Heart left ventricle (tissue), 16 donors: ENCODE data around the gene MOGAT1. TPM values are rescaled to one million over a fixed set of nuclear protein-coding genes. Genes with fewer than 3 reads are reported as not detected.

Experiments used
- ATAC-seq, 4 donors: fragments of 200-7000 bp; cut with Tn5 transposase; one replicate each; pipeline ENCODE4 v1.9.1; 2020 to 2022; ENCODE audit warnings: moderate library complexity in 4 of 4, mild to moderate bottlenecking in 3 of 4, moderate number of reproducible peaks in 1 of 4
- DNase-seq, 5 donors: peaks; one replicate each; pipeline ENCODE4 v3.0.0-alpha.2; 2020
- H3K27ac ChIP-seq, 12 donors: fragments of 200-600 bp; sonication (generic) in 4 of 12; one replicate each; pipeline versions ENCODE4 v1.5.0 to v1.8.0; 2016 to 2022; ENCODE audit warnings: mild to moderate bottlenecking in 2 of 12
- H3K27me3 ChIP-seq, 9 donors: fragments of 200-600 bp; sonication (generic) in 2 of 9; one replicate each; pipeline versions ENCODE4 v1.5.1 to v1.8.0; 2016 to 2022; ENCODE audit warnings: mild to moderate bottlenecking in 3 of 9
- H3K36me3 ChIP-seq, 9 donors: fragments of 200-600 bp; sonication (generic) in 2 of 9; one replicate each; pipeline versions ENCODE4 v1.5.0 to v1.8.0; 2018 to 2022; ENCODE audit warnings: mild to moderate bottlenecking in 2 of 9
- H3K4me1 ChIP-seq, 12 donors: fragments of 200-600 bp; sonication (generic) in 4 of 12; one replicate each; pipeline versions ENCODE4 v1.5.0 to v1.8.0; 2016 to 2022; ENCODE audit warnings: mild to moderate bottlenecking in 3 of 12
- H3K4me3 ChIP-seq, 12 donors: fragments of 200-600 bp; sonication (generic) in 4 of 12; one replicate each; pipeline versions ENCODE4 v1.5.0 to v1.8.0; 2017 to 2022; ENCODE audit warnings: mild to moderate bottlenecking in 9 of 12, moderate library complexity in 4 of 12
- H3K9me3 ChIP-seq, 12 donors: fragments of 200-600 bp; sonication (generic) in 4 of 12; one replicate each; pipeline versions ENCODE4 v1.5.0 to v1.8.0; 2016 to 2022; ENCODE audit warnings: mild to moderate bottlenecking in 1 of 12
- CTCF ChIP-seq, 12 donors: fragments of 200-600 bp; sonication (generic) in 4 of 12; IDR thresholded peaks; one replicate each; pipeline versions ENCODE4 v1.5.0 to v1.8.0; 2018 to 2022; ENCODE audit warnings: antibody characterized with exemption in 12 of 12, mild to moderate bottlenecking in 5 of 12
- POLR2A ChIP-seq, 2 donors: fragments of 450-650 bp; IDR thresholded peaks; one replicate each; pipeline ENCODE4 v1.6.1; 2017; ENCODE audit warnings: antibody characterized with exemption in 2 of 2, mild to moderate bottlenecking in 2 of 2, moderate library complexity in 2 of 2
- WGBS, 4 donors: extraction: QIAGEN DNeasy Blood & Tissue Kit in 2 of 4; methylation state at CpG; one replicate each; pipeline versions ENCODE4 v1.1.5 to v1.1.7; 2013 to 2018; 5-methylcytosine and 5-hydroxymethylcytosine counted together
- intact Hi-C, 10 donors: fragments of 100-400 bp; cut with DNase I; formaldehyde crosslinking; loops; one replicate each; pipeline versions ENCODE4 v1.11.1 to v1.14.2; 2022
- polyA plus RNA-seq, 2 donors: library from polyadenylated mRNA; stranded (reverse); fragments of 200-250 nt; gene quantifications; one replicate each; pipeline ENCODE4 v1.2.3, GENCODE V29; 2013
- total RNA-seq, 9 donors: library from RNA; depleted of rRNA in 2 of 9; stranded (reverse); fragments of >200 nt in 2 of 9; fragmentation: NEBNext Ultra II Directional in 3 of 9; extraction: Animal tissue kit (Norgen Biotek cat#: 25700) in 3 of 9; gene quantifications; one replicate each; pipeline versions ENCODE4 v1.1.0 to v1.2.4, GENCODE V29; 2016 to 2023
- donor health status: ischemic (EF 13 %, LVEDD 7.1; RV severe dilation, severe dysfunction).
- donor health status: healthy with polysubstance abuse.
- donor health status: DM: no; HTN: yes; CAD: no.
- donor health status: DM: no; HTN: no; CAD: no.
- donor health status: ischemic (EF 25% LVEDD 6.9; RV normal size, moderate dysfunction).
- donor health status: ischemic (EF 25% LVEDD 5.7; RV mildly dilated, moderate dysfunction).
- donor health status: healthy.
- donor health status: DM: yes; HTN: yes; CAD: no.
- donor health status: ischemic (EF 35%, LVEDD 5.7; RV mildly dilated, moderate dysfunction).
- donor health status: nonischemic (EF 11% LVEDD 7.7; RV severe dilation, severe dysfunction).
- donor health status: DM: yes; HTN: yes; CAD: no.
- donor health status: PGD.
- donor health status: ischemic (EF 29% LVEDD 5.4; RV normal size, mild dysfunction).
- donor health status: nonischemic (EF 23%, LVEDD 6.1; RV moderate dilation, normal function).

The MOGAT1 gene
- total and polyA plus RNA-seq, 11 donors: 0.19 to 1.1 (median 0.40) TPM; not detected in 2

DNA sequence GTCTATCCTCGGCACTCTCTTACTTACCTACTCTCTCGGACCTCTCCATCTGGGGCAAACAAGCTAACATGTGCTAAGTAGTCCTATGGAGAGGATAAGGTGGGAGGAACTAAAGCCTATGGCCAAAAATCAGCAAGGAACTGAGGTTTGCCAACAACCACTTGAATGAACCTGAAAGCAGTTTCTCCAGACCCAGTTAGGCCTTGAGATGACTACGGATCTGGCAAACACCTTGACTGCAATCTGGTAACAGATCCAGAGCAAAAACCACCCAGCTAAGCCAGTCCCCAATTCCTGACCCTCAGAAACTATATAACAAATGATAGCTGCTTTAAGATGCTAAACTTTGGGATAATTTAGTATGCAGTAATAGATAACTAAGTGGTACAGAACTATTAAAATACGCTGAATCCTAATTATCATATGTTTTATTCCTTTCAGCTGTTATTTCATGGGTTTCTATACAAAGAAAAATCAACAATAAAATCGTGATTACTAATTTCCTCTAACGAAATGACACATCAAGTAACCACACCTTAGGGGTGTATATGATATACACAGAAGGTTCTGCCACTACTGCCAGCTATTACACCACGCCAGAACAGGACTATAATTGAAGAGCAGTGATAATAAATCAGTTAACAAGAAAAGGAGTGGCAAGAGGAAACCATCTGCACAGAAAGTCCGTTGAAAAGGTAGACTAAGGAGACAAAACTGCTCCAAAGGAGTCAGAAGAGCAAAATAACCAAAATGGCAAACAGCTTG lies 18.8 kb upstream of the MOGAT1 start:
- Histone ChIP-seq H3K4me1 (peaks cover 0 to 38% (median 16%) of the 10 kb centered on the region in 12 donors), H3K9me3 (no peaks in the 10 kb centered on the region), H3K27me3 (no peaks in the 10 kb centered on the region), H3K4me3 (no peak overlapping the region), H3K36me3 (peaks cover 0 to 11% (median 10%) of the 10 kb centered on the region in 9 donors), H3K27ac (no peak overlapping the region)
- TF ChIP-seq CTCF (IDR thresholded peaks at IDR 0.05): no peak
- no peak for TF ChIP-seq POLR2A (IDR thresholded peaks at IDR 0.05)
- ATAC-seq (no peak), DNase-seq (no peak)
- intact Hi-C loops: no loop called here
- WGBS, 4 donors: 78 to 85% (median 81%) methylated on average over 8 of the region's 8 CpGs

DNA sequence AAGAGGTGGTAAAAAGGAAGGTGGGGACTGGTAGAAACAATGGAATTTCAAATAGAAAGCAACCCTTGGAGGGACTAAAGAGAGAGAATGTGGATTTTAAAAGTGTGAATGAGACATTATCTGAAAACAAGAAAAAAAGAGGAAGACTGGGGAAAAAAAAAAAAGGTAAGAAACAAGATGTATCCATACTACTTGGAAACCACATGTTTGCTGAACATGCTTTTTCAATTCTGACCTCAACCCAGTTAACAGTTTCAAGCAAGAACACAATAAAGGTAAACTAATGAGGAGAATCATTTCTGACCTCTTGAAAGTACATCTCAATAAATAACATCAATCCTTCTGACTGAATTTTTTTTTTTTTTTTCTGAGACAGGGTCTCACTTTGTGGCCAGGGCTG lies 18.2 kb upstream of the MOGAT1 start:
- DNase-seq: no peak
- Histone ChIP-seq H3K27me3 (no peaks in the 10 kb centered on the region), H3K27ac (no peak overlapping the region), H3K4me3 (no peak overlapping the region), H3K9me3 (no peaks in the 10 kb centered on the region), H3K4me1 (peaks cover 0 to 38% (median 16%) of the 10 kb centered on the region in 12 donors), H3K36me3 (peaks cover 0 to 6% (median 4%) of the 10 kb centered on the region in 9 donors)
- ATAC-seq: no peak
- intact Hi-C loops: no loop called here
- TF ChIP-seq POLR2A (IDR thresholded peaks at IDR 0.05) (no peak), CTCF (IDR thresholded peaks at IDR 0.05) (no peak)

GRCh38 chr2:222655787-222656525 lies 15.5 kb upstream of the MOGAT1 start, which contains the start of gene FARSB:
FARSB (minus strand) TSS chr2:222656092; CDS start chr2:222656073, 19 bp downstream.
- DNase-seq (peak; percentile 94 to 99 (median 97)), ATAC-seq (peak; percentile 98 to 99 (median 98))
- peak in 1 of 12 donors; percentile 9 for TF ChIP-seq CTCF (IDR thresholded peaks at IDR 0.05)
- peak in 1 of 2 donors; percentile 64 for TF ChIP-seq POLR2A (IDR thresholded peaks at IDR 0.05)
- Histone ChIP-seq H3K4me3 (peak within 1 kb of the TSS; percentile 57 to 95 (median 85)), H3K27me3 (no peaks in the 10 kb centered on the region), H3K36me3 (no peaks in the 10 kb centered on the region), H3K9me3 (no peaks in the 10 kb centered on the region), H3K4me1 (peaks cover 0 to 36% (median 16%) of the 10 kb centered on the region in 12 donors), H3K27ac (peak within 1 kb of the TSS; percentile 82 to 96 (median 90))
- intact Hi-C loops: no loop called here
- WGBS, 4 donors: 0 to 1% (median 0%) methylated on average over 24 to 45 of the region's 45 CpGs
